Stimulated activated CD8-positive, alpha-beta memory T cell treated with anti-CD3 and anti-CD28 coated beads, Interleukin-4, amount 100 ng/mL, for 4 hours (primary cell): ENCODE results near the gene CUEDC1.
"Not testable (repeated sequence)": the region's sequence is repeated elsewhere in the genome, so short reads cannot be mapped to it uniquely, and the experiment has no call there.

ENCODE experiments used
- DNase-seq, 2 donors: peaks; one replicate each; pipeline ENCODE4 v3.0.0-alpha.2; 2020; ENCODE audit warnings: low read depth in 2 of 2, low spot score in 1 of 2

The CUEDC1 gene

GRCh38 chr17:57958391-57958790 is 3.2 kb upstream of the CUEDC1 start:
- not testable (repeated sequence) for DNase-seq

GRCh38 chr17:57957886-57958285 is 2.7 kb upstream of the CUEDC1 start:
- no peak for DNase-seq

- DNase-seq = no peak
Observed at GRCh38 chr17:57957120-57957850, 2.1 kb upstream of the CUEDC1 start.

GRCh38 chr17:57956291-57957119 is 1.3 kb upstream of the CUEDC1 start:
- no peak for DNase-seq

- DNase-seq = no peak
Observed at GRCh38 chr17:57954397-57955182, 622 bp downstream of the CUEDC1 start.

- no peak for DNase-seq
Observed at GRCh38 chr17:57953705-57954396, 1.4 kb downstream of the CUEDC1 start.

GRCh38 chr17:57953219-57953618 is 2.0 kb downstream of the CUEDC1 start:
- DNase-seq = no peak

- DNase-seq = no peak
Observed at GRCh38 chr17:57949649-57950048, 5.6 kb downstream of the CUEDC1 start.

GRCh38 chr17:57948555-57949420 is 6.4 kb downstream of the CUEDC1 start:
- DNase-seq = no peak

- DNase-seq = no peak
Observed at GRCh38 chr17:57948169-57948554, 7.0 kb downstream of the CUEDC1 start.

GRCh38 chr17:57947369-57947768 is 7.8 kb downstream of the CUEDC1 start:
- DNase-seq = no peak

- DNase-seq = no peak
Observed at GRCh38 chr17:57946798-57947358, 8.3 kb downstream of the CUEDC1 start.

GRCh38 chr17:57945996-57946797 is 9.0 kb downstream of the CUEDC1 start:
- no peak for DNase-seq

GRCh38 chr17:57944908-57945307 is 10.3 kb downstream of the CUEDC1 start:
- no peak for DNase-seq

GRCh38 chr17:57943645-57944044 is 11.6 kb downstream of the CUEDC1 start:
- DNase-seq = no peak

- DNase-seq = no peak
Observed at GRCh38 chr17:57943140-57943539, 12.1 kb downstream of the CUEDC1 start.

GRCh38 chr17:57941384-57942370 is 13.5 kb downstream of the CUEDC1 start:
- no peak for DNase-seq
